ENCODE data around the gene DCHS2. TPM values are rescaled to one million over a fixed set of nuclear protein-coding genes. Genes with fewer than 3 reads are reported as not detected.

Gene DCHS2
- total RNA-seq, 2 donors from 2014 or later = 0.13 to 0.24 TPM

DNA sequence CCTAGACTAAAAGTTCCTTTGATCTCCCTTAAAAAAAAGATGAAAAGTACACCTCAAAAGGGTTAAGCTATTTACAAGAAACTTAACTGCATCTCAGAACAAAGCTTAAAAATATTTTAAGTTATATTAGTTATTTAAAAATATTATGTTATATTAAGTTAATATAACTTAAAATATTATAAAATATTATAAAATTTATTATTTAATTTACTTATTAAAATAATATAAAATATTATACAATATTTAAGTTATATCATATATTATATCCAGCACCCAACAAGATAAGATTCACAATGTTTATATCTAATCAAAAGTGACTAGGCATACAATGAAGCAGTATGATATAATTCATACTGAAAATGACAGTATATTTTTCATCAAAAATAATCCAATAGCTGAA is 296.9 kb downstream of the DCHS2 start:
- no peak for TF ChIP-seq CTCF (conservative IDR thresholded peaks at IDR 0.05)
- H3K4me3 ChIP-seq (ENCODE audit: low read length) = no peak overlapping the region
- H3K4me1 Mint-ChIP-seq = no peaks in the 10 kb centered on the region
- peaks cover 3% of the 10 kb centered on the region for H3K9me3 ChIP-seq (ENCODE audit: control insufficient read depth, low read length)
- no peaks in the 10 kb centered on the region for H3K36me3 ChIP-seq (ENCODE audit: control insufficient read depth, insufficient read depth, low read length)
- H3K9me3 Mint-ChIP-seq = peaks cover 6% of the 10 kb centered on the region
- no peak overlapping the region for H3K4me3 Mint-ChIP-seq
- H3K27me3 ChIP-seq (ENCODE audit: control insufficient read depth, insufficient read depth, low read length, poor library complexity, severe bottlenecking) = no peaks in the 10 kb centered on the region
- H3K27ac ChIP-seq (ENCODE audit: low read depth, low read length) = no peak overlapping the region
- H3K36me3 Mint-ChIP-seq (ENCODE audit: low read depth) = no peaks in the 10 kb centered on the region
- no peak overlapping the region for H3K27ac Mint-ChIP-seq
- H3K4me1 ChIP-seq (ENCODE audit: control insufficient read depth, insufficient read depth, low read length) = no peaks in the 10 kb centered on the region
- no peak overlapping the region for H3K9ac ChIP-seq (ENCODE audit: extremely low read depth, low read length, poor library complexity, severe bottlenecking)
- DNase-seq = no peak
- no peaks in the 10 kb centered on the region for H3K27me3 Mint-ChIP-seq (ENCODE audit: insufficient read depth)

DNA sequence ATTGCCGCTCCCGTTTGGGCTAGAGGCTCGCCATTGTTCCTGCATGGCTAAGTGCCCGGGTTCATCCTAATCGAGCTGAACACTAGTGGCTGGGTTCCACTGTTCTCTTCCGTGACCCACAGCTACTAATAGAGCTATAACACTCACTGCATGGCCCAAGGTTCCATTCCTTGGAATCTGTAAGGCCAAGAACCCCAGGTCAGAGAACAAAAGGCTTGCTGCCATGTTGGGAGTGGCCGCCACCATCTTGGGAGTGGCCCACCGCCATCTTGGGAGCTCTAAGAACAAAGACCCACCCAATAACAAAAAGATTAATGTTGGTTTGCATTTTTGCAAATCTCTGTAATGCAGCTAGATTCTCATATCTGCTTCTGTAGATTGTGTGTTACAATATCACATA is 299.0 kb downstream of the DCHS2 start:
- Mint-ChIP-seq H3K27me3 (ENCODE audit: insufficient read depth) (no peaks in the 10 kb centered on the region), H3K4me1 (no peaks in the 10 kb centered on the region), H3K9me3 (peaks cover 6% of the 10 kb centered on the region), H3K4me3 (no peak overlapping the region), H3K27ac (no peak overlapping the region), H3K36me3 (ENCODE audit: low read depth) (no peaks in the 10 kb centered on the region)
- DNase-seq = no peak
- 92 to 100% methylated on average over 3 to 8 of the region's 8 CpGs for WGBS, 2 experiments (ENCODE audit: insufficient coverage in 1 of 2, insufficient read length in 1 of 2)
- peaks cover 3% of the 10 kb centered on the region for H3K9me3 ChIP-seq (ENCODE audit: control insufficient read depth, low read length)
- H3K27me3 ChIP-seq (ENCODE audit: control insufficient read depth, insufficient read depth, low read length, poor library complexity, severe bottlenecking) = no peaks in the 10 kb centered on the region
- no peak overlapping the region for H3K9ac ChIP-seq (ENCODE audit: extremely low read depth, low read length, poor library complexity, severe bottlenecking)
- no peaks in the 10 kb centered on the region for H3K4me1 ChIP-seq (ENCODE audit: control insufficient read depth, insufficient read depth, low read length)
- no peak overlapping the region for H3K4me3 ChIP-seq (ENCODE audit: low read length)
- H3K27ac ChIP-seq (ENCODE audit: low read depth, low read length) = no peak overlapping the region
- TF ChIP-seq CTCF (conservative IDR thresholded peaks at IDR 0.05) = no peak
- H3K36me3 ChIP-seq (ENCODE audit: control insufficient read depth, insufficient read depth, low read length) = no peaks in the 10 kb centered on the region

GRCh38 chr4:154189346-154189745 is 302.3 kb downstream of the DCHS2 start:
- H3K9me3 Mint-ChIP-seq = no peaks in the 10 kb centered on the region
- no peak for TF ChIP-seq CTCF (conservative IDR thresholded peaks at IDR 0.05)
- H3K4me3 Mint-ChIP-seq = no peak overlapping the region
- H3K36me3 Mint-ChIP-seq (ENCODE audit: low read depth) = no peaks in the 10 kb centered on the region
- Histone ChIP-seq H3K4me1 (ENCODE audit: control insufficient read depth, insufficient read depth, low read length) (no peaks in the 10 kb centered on the region), H3K27ac (ENCODE audit: low read depth, low read length) (no peak overlapping the region), H3K4me3 (ENCODE audit: low read length) (no peak overlapping the region), H3K36me3 (ENCODE audit: control insufficient read depth, insufficient read depth, low read length) (no peaks in the 10 kb centered on the region), H3K9ac (ENCODE audit: extremely low read depth, low read length, poor library complexity, severe bottlenecking) (no peak overlapping the region), H3K27me3 (ENCODE audit: control insufficient read depth, insufficient read depth, low read length, poor library complexity, severe bottlenecking) (no peaks in the 10 kb centered on the region), H3K9me3 (ENCODE audit: control insufficient read depth, low read length) (no peaks in the 10 kb centered on the region)
- WGBS, 2 experiments (ENCODE audit: insufficient coverage in 1 of 2, insufficient read length in 1 of 2) = 91% methylated on average over 3 to 4 of the region's 4 CpGs
- no peak overlapping the region for H3K27ac Mint-ChIP-seq
- no peaks in the 10 kb centered on the region for H3K27me3 Mint-ChIP-seq (ENCODE audit: insufficient read depth)
- no peak for DNase-seq
- peaks cover 4% of the 10 kb centered on the region for H3K4me1 Mint-ChIP-seq
